H1 (cell line): ENCODE data around the gene NUMB. TPM values are rescaled to one million over a fixed set of nuclear protein-coding genes. Genes with fewer than 3 reads are reported as not detected.

Source experiments
- CHD7 ChIP-seq: fragments of 300-600 bp; sonication (generic); IDR thresholded peaks from 2 replicates; pipeline ENCODE4 v1.7.1; 2012; ENCODE audit warnings: low read length, moderate library complexity, mild to moderate bottlenecking, inconsistent platforms; ENCODE audit not compliant: insufficient replicate concordance
- CREB1 ChIP-seq: IDR thresholded peaks from 2 replicates; pipeline ENCODE4 v1.6.1; 2012; ENCODE audit warnings: inconsistent platforms
- MAX ChIP-seq: IDR thresholded peaks from 2 replicates; pipeline ENCODE4 v1.6.1; 2012; ENCODE audit warnings: inconsistent platforms
- RAD21 ChIP-seq, 2 experiments: IDR thresholded peaks in 1 of 2; conservative IDR thresholded peaks in 1 of 2; 2 replicates each; pipeline ENCODE4 v1.6.1; 2011; ENCODE audit warnings: low read depth in 2 of 2, low read length in 2 of 2, improper control_type of control experiment in 1 of 2, inconsistent platforms in 1 of 2, mild to moderate bottlenecking in 1 of 2, moderate library complexity in 1 of 2
- RBBP5 ChIP-seq: IDR thresholded peaks from 2 replicates; pipeline ENCODE4 v1.7.1; 2012; ENCODE audit warnings: low read depth, mild to moderate bottlenecking, inconsistent platforms, low read length, moderate library complexity, borderline replicate concordance
- polyA plus RNA-seq, 7 experiments: library from polyadenylated mRNA; depleted of rRNA in 3 of 7; stranded (reverse) in 5 of 7; unstranded in 2 of 7; fragments of >200 nt in 5 of 7; fragments of 200-250 nt in 2 of 7; gene quantifications; 1 replicate in 5 of 7; 2 replicates in 1 of 7; 4 replicates in 1 of 7; pipeline versions ENCODE4 v1.2.1 to v1.2.3, GENCODE V29; 2011 to 2013; ENCODE audit warnings: missing spikeins in 2 of 7, mixed read lengths in 2 of 7
- total RNA-seq: library from RNA; stranded (reverse); fragmentation: NEBNext Ultra II Directional; extraction: Animal tissue kit (Norgen Biotek cat#: 25700); gene quantifications from 2 replicates; pipeline ENCODE4 v1.2.1, GENCODE V29; 2021

Gene NUMB
- total and polyA plus RNA-seq, 2 of the 8 experiments (the other 6 are each of a cell fraction or from before 2014, with no cell fraction given) = 54.3 to 78.1 TPM

- TF ChIP-seq CHD7 (no peak), RAD21 (IDR thresholded peaks at IDR 0.05 in 1 of 2, conservative IDR thresholded peaks at IDR 0.05 in 1 of 2; ENCODE audit: low read depth in 2 of 2, low read length in 2 of 2) (peak; percentile 95 to 96), MAX (no peak), RBBP5 (no peak), CREB1 (no peak)
These were observed 14.1 kb upstream of the NUMB start (continued) for GRCh38 chr14:73472185-73473114.
